Mesothelial cell of epicardium (in vitro differentiated cells): ENCODE measurements around the gene HOXB6. TPM values are rescaled to one million over a fixed set of nuclear protein-coding genes. Genes with fewer than 3 reads are reported as not detected.
A peak's percentile ranks its signal among the peaks of the same experiment; 100 is the strongest.

Experiments used
- DNase-seq, 2 experiments: peaks; one replicate each; pipeline ENCODE4 v3.0.0; 2021; ENCODE audit warnings: low spot score in 2 of 2; ENCODE audit not compliant: unreplicated experiment in 2 of 2
- H3K27ac Mint-ChIP-seq: 2 replicates; pipeline ENCODE4 v1.8.0; 2021; ENCODE audit warnings: mixed read lengths
- H3K27me3 Mint-ChIP-seq: 2 replicates; pipeline ENCODE4 v1.8.0; 2021; ENCODE audit warnings: low read depth, mixed read lengths
- H3K36me3 Mint-ChIP-seq: 2 replicates; pipeline ENCODE4 v1.8.0; 2021; ENCODE audit warnings: mixed read lengths
- H3K4me1 Mint-ChIP-seq: 2 replicates; pipeline ENCODE4 v1.8.0; 2021; ENCODE audit warnings: mixed read lengths
- H3K4me3 Mint-ChIP-seq: 2 replicates; pipeline ENCODE4 v1.8.0; 2021; ENCODE audit warnings: mild to moderate bottlenecking, moderate library complexity, mixed read lengths
- H3K9me3 Mint-ChIP-seq: 2 replicates; pipeline ENCODE4 v1.8.0; 2021; ENCODE audit warnings: mixed read lengths
- CTCF ChIP-seq: fragments of 200-600 bp; sonication (generic); IDR thresholded peaks from one replicate; pipeline ENCODE4 v1.5.0; 2021; ENCODE audit warnings: antibody characterized with exemption; ENCODE audit not compliant: unreplicated experiment
- total RNA-seq: library from RNA; stranded (reverse); gene quantifications from 3 replicates; pipeline ENCODE4 v1.2.1, GENCODE V29; 2021

Gene HOXB6
- total RNA-seq, 1 donor from 2014 or later = 59.7 TPM

- peak overlapping the region; percentile 100 for H3K27ac Mint-ChIP-seq
- H3K4me1 Mint-ChIP-seq = peaks cover 56% of the 10 kb centered on the region
- H3K27me3 Mint-ChIP-seq = no peaks in the 10 kb centered on the region
- H3K36me3 Mint-ChIP-seq = peaks cover 45% of the 10 kb centered on the region
- H3K9me3 Mint-ChIP-seq = no peaks in the 10 kb centered on the region
- no peak for DNase-seq
- no peak for TF ChIP-seq CTCF
- H3K4me3 Mint-ChIP-seq = peak overlapping the region; percentile 90
These were observed 16.3 kb downstream of the HOXB6 start for GRCh38 chr17:48588528-48588927.

GRCh38 chr17:48588074-48588415, 16.7 kb downstream of the HOXB6 start:
- DNase-seq = no peak
- peak overlapping the region; percentile 90 for H3K4me3 Mint-ChIP-seq
- no peaks in the 10 kb centered on the region for H3K9me3 Mint-ChIP-seq
- no peaks in the 10 kb centered on the region for H3K27me3 Mint-ChIP-seq
- peak overlapping the region; percentile 100 for H3K27ac Mint-ChIP-seq
- H3K4me1 Mint-ChIP-seq = peaks cover 61% of the 10 kb centered on the region
- TF ChIP-seq CTCF = no peak
- H3K36me3 Mint-ChIP-seq = peaks cover 48% of the 10 kb centered on the region

- H3K4me3 Mint-ChIP-seq = peak overlapping the region; percentile 90
- peak overlapping the region; percentile 100 for H3K27ac Mint-ChIP-seq
- H3K36me3 Mint-ChIP-seq = peaks cover 50% of the 10 kb centered on the region
- H3K4me1 Mint-ChIP-seq = peaks cover 66% of the 10 kb centered on the region
- no peak for DNase-seq
- H3K9me3 Mint-ChIP-seq = no peaks in the 10 kb centered on the region
- no peak for TF ChIP-seq CTCF
- H3K27me3 Mint-ChIP-seq = no peaks in the 10 kb centered on the region
These were observed 17.3 kb downstream of the HOXB6 start for GRCh38 chr17:48587276-48588073.

GRCh38 chr17:48586355-48587258, 18.2 kb downstream of the HOXB6 start:
- Mint-ChIP-seq H3K9me3 (no peaks in the 10 kb centered on the region), H3K36me3 (peaks cover 51% of the 10 kb centered on the region), H3K27ac (peak overlapping the region; percentile 100), H3K27me3 (no peaks in the 10 kb centered on the region), H3K4me1 (peaks cover 68% of the 10 kb centered on the region), H3K4me3 (peak overlapping the region; percentile 90)
- TF ChIP-seq CTCF = no peak
- no peak for DNase-seq

- H3K27ac Mint-ChIP-seq = peak overlapping the region; percentile 100
- peaks cover 46% of the 10 kb centered on the region for H3K36me3 Mint-ChIP-seq
- no peaks in the 10 kb centered on the region for H3K27me3 Mint-ChIP-seq
These were observed 20.5 kb downstream of the HOXB6 start for GRCh38 chr17:48584223-48584741.

More at GRCh38 chr17:48584223-48584741, 20.5 kb downstream of the HOXB6 start:
- no peak for TF ChIP-seq CTCF
- H3K9me3 Mint-ChIP-seq = no peaks in the 10 kb centered on the region
- DNase-seq = no peak
- peaks cover 75% of the 10 kb centered on the region for H3K4me1 Mint-ChIP-seq
- peak overlapping the region; percentile 90 for H3K4me3 Mint-ChIP-seq
